Endothelial cell of umbilical vein (primary cell): Measurements from ENCODE around the gene CDIPT.

Experiments
- CTCF ChIP-seq, 2 donors: IDR thresholded peaks; 1 replicate in 1 of 2; 2 replicates in 1 of 2; pipeline ENCODE4 v1.5.1; 2011; ENCODE audit warnings: low read length in 2 of 2, mild to moderate bottlenecking in 2 of 2, moderate library complexity in 2 of 2, control low read depth in 1 of 2, inconsistent platforms in 1 of 2, low read depth in 1 of 2; ENCODE audit not compliant: insufficient read depth in 1 of 2; ENCODE audit errors: extremely low read depth in 1 of 2
- EZH2 ChIP-seq: IDR thresholded peaks from 2 replicates; pipeline ENCODE4 v1.6.1; 2012; ENCODE audit warnings: borderline replicate concordance, low read depth, mild to moderate bottlenecking, moderate library complexity, low read length, inconsistent platforms; ENCODE audit not compliant: severe bottlenecking
- FOS ChIP-seq: IDR thresholded peaks from 2 replicates; pipeline ENCODE4 v1.6.1; 2011; ENCODE audit warnings: mild to moderate bottlenecking, low read length, moderate library complexity, borderline replicate concordance; ENCODE audit not compliant: insufficient read depth
- GATA2 ChIP-seq: IDR thresholded peaks from 2 replicates; pipeline ENCODE4 v1.7.0; 2011; ENCODE audit warnings: low read depth, mild to moderate bottlenecking, moderate library complexity, mixed read lengths, low read length; ENCODE audit not compliant: insufficient read length, insufficient read depth
- JUN ChIP-seq: IDR thresholded peaks from 2 replicates; pipeline ENCODE4 v1.6.1; 2011; ENCODE audit warnings: borderline replicate concordance, low read depth; ENCODE audit not compliant: insufficient read length, insufficient read depth
- MAX ChIP-seq: IDR thresholded peaks from 2 replicates; pipeline ENCODE4 v1.6.1; 2011; ENCODE audit not compliant: insufficient read depth, insufficient read length
- MYC ChIP-seq: IDR thresholded peaks from one replicate; pipeline ENCODE4 v1.6.1; 2011; ENCODE audit warnings: mild to moderate bottlenecking, low read depth, low read length
- POLR2A ChIP-seq: IDR thresholded peaks from 2 replicates; pipeline ENCODE4 v1.6.1; 2012; ENCODE audit warnings: low read depth, mild to moderate bottlenecking, control low read depth, low read length
- POLR2AphosphoS5 ChIP-seq: IDR thresholded peaks from 2 replicates; pipeline ENCODE4 v1.6.1; 2012; ENCODE audit warnings: low read depth, mild to moderate bottlenecking, control low read depth, low read length, moderate library complexity; ENCODE audit not compliant: insufficient read depth

GRCh38 chr16:29814592-29814991 lies 48.4 kb downstream of the CDIPT start:
- no peak for TF ChIP-seq POLR2A
- TF ChIP-seq EZH2: no peak
- no peak for TF ChIP-seq CTCF (IDR thresholded peaks at IDR 0.05; ENCODE audit: extremely low read depth in 1 of 2, insufficient read depth in 1 of 2, low read depth in 1 of 2, low read length in 2 of 2)
- no peak for TF ChIP-seq MAX
- TF ChIP-seq POLR2AphosphoS5: no peak
- TF ChIP-seq GATA2: no peak
- TF ChIP-seq MYC: no peak
- no peak for TF ChIP-seq JUN
- TF ChIP-seq FOS: no peak
